Coronary artery (tissue), 2 donors: Measurements from ENCODE around the gene CUL9.

Experiments
- DNase-seq: peaks from one replicate; pipeline ENCODE4 v3.0.0-alpha.2; 2017; ENCODE audit warnings: low spot score
- H3K27ac ChIP-seq, 2 donors: fragments of 200-600 bp; sonication (generic); one replicate each; pipeline ENCODE4 v1.5.1; 2016 to 2019
- H3K4me3 ChIP-seq: fragments of 200-600 bp; sonication (generic); 2 replicates; pipeline ENCODE4 v1.5.1; 2016; ENCODE audit warnings: mild to moderate bottlenecking, moderate library complexity
- CTCF ChIP-seq: fragments of 200-600 bp; sonication (generic); IDR thresholded peaks from one replicate; pipeline ENCODE4 v1.5.1; 2019; ENCODE audit warnings: antibody characterized with exemption

CUL9 gene

GRCh38 chr6:43248791-43249190 lies 66.8 kb downstream of the CUL9 start:
- no peak for DNase-seq
- Histone ChIP-seq H3K4me3 (no peak overlapping the region), H3K27ac (no peak overlapping the region)
- TF ChIP-seq CTCF, result no peak

GRCh38 chr6:43250992-43251373 lies 69.0 kb downstream of the CUL9 start:
- H3K27ac ChIP-seq, result no peak overlapping the region
- TF ChIP-seq CTCF, result no peak
- H3K4me3 ChIP-seq, result no peak overlapping the region
- no peak for DNase-seq

GRCh38 chr6:43253401-43253800 lies 71.4 kb downstream of the CUL9 start:
- Histone ChIP-seq H3K4me3 (no peak overlapping the region), H3K27ac (no peak overlapping the region)
- no peak for TF ChIP-seq CTCF
- DNase-seq, result no peak

- no peak overlapping the region for H3K27ac ChIP-seq
- TF ChIP-seq CTCF, result no peak
- DNase-seq, result no peak
Measured at GRCh38 chr6:43254138-43254817, 72.3 kb downstream of the CUL9 start.

GRCh38 chr6:43254846-43255245 lies 72.8 kb downstream of the CUL9 start:
- no peak for DNase-seq
- Histone ChIP-seq H3K4me3 (no peak overlapping the region), H3K27ac (no peak overlapping the region)
- no peak for TF ChIP-seq CTCF

More at GRCh38 chr6:43254138-43254817, 72.3 kb downstream of the CUL9 start:
- no peak overlapping the region for H3K4me3 ChIP-seq

GRCh38 chr6:43255408-43256054 lies 73.5 kb downstream of the CUL9 start:
- no peak for TF ChIP-seq CTCF
- Histone ChIP-seq H3K27ac (no peak overlapping the region), H3K4me3 (no peak overlapping the region)
- no peak for DNase-seq
